Skin of body (tissue), 2 donors: ENCODE measurements around the gene CLEC18A. TPM values are rescaled to one million over a fixed set of nuclear protein-coding genes. Genes with fewer than 3 reads are reported as not detected.
A peak's percentile ranks its signal among the peaks of the same experiment; 100 is the strongest.

ENCODE experiments used
- small RNA-seq: library from RNA; depleted of rRNA; stranded (forward); fragments of <200 nt; gene quantifications from one replicate; pipeline ENCODE3, GENCODE V24; 2014; ENCODE audit warnings: low replicate concordance
- total RNA-seq: library from RNA; depleted of rRNA; stranded (reverse); fragments of >200 nt; gene quantifications from one replicate; pipeline ENCODE4 v1.2.3, GENCODE V29; 2014

The CLEC18A gene
- total RNA-seq, 1 donor from 2014 or later: 0.89 TPM

Small RNAs within 50 kb of the gene (small RNA-seq; reads per million reads assigned to genes)
- not detected for gene AC026468.1
- 64.7 reads per million, percentile 96 among the genes with 10 or more reads in this experiment for gene MIR140

Other genes with a start within 250 kb of the CLEC18A start
- gene NQO1, start 224.8 kb upstream of the CLEC18A start, total RNA-seq: 4.7 TPM
- 16.6 TPM for gene NOB1, start 196.4 kb upstream of the CLEC18A start, total RNA-seq
- 13.6 TPM for gene WWP2, start 189.0 kb upstream of the CLEC18A start, total RNA-seq
- gene PDPR, start 163.0 kb downstream of the CLEC18A start, total RNA-seq: 16.8 TPM
- not detected for gene CLEC18C, start 222.5 kb downstream of the CLEC18A start, total RNA-seq